IgD-negative memory B cell (primary cell): ENCODE results near the gene SLC28A3. TPM values are rescaled to one million over a fixed set of nuclear protein-coding genes. Genes with fewer than 3 reads are reported as not detected.

Source experiments
- H3K27ac Mint-ChIP-seq, 3 donors: one replicate each; pipeline ENCODE4 v1.8.0; 2020 to 2022; ENCODE audit warnings: mild to moderate bottlenecking in 3 of 3, mixed read lengths in 3 of 3, moderate library complexity in 1 of 3
- H3K27me3 Mint-ChIP-seq: one replicate; pipeline ENCODE4 v1.8.0; 2021; ENCODE audit warnings: mixed read lengths
- H3K36me3 Mint-ChIP-seq: one replicate; pipeline ENCODE4 v1.8.0; 2020; ENCODE audit warnings: mild to moderate bottlenecking, mixed read lengths
- H3K4me1 Mint-ChIP-seq, 3 donors: one replicate each; pipeline ENCODE4 v1.8.0; 2020 to 2022; ENCODE audit warnings: mixed read lengths in 3 of 3, mild to moderate bottlenecking in 1 of 3
- H3K4me3 Mint-ChIP-seq, 4 donors: one replicate each; pipeline ENCODE4 v1.8.0; 2020 to 2022; ENCODE audit warnings: mild to moderate bottlenecking in 4 of 4, mixed read lengths in 4 of 4, moderate library complexity in 3 of 4
- H3K9me3 Mint-ChIP-seq, 3 donors: one replicate each; pipeline ENCODE4 v1.8.0; 2020 to 2021; ENCODE audit warnings: mixed read lengths in 3 of 3, mild to moderate bottlenecking in 1 of 3
- polyA plus RNA-seq: library from polyadenylated mRNA; unstranded; fragments of 300-500 nt; fragmentation: Illumina TruSeq; gene quantifications from one replicate; pipeline ENCODE4 v1.2.3, GENCODE V29; 2021

The SLC28A3 gene
- polyA plus RNA-seq, 1 donor from 2014 or later: not detected

DNA sequence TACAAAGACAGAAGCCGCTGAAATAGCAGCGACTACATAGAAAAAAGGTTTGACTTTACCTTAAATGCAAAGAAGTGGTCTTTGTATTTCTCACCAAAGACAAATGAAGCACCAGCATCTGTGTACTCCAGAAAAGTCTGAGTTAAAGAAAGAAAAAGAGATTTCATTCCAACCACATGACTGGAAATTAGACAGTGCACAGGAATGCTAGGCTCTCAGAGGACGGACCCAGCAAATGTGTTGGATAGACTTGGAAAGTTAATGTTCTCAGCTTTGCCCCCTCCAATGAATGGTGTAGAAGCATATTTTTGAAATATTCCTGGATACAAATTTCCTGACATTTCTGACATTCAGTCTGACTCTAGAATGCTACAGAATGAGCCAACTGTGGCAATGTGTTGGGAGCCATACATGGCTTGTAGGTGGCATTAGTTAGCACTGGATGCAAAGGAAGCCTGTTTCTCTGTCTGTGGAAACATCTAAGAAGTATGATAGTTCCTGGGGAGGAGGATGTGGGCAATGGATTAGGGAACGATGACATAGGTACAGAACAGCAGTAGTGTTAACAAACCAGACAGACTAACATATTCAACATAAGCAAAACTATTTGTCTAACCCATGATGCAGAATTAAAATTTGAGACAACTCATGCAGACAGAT lies 43.3 kb downstream of the SLC28A3 start:
- Mint-ChIP-seq H3K27ac (no peak overlapping the region), H3K4me1 (peaks cover 18 to 25% (median 22%) of the 10 kb centered on the region in 3 donors)

DNA sequence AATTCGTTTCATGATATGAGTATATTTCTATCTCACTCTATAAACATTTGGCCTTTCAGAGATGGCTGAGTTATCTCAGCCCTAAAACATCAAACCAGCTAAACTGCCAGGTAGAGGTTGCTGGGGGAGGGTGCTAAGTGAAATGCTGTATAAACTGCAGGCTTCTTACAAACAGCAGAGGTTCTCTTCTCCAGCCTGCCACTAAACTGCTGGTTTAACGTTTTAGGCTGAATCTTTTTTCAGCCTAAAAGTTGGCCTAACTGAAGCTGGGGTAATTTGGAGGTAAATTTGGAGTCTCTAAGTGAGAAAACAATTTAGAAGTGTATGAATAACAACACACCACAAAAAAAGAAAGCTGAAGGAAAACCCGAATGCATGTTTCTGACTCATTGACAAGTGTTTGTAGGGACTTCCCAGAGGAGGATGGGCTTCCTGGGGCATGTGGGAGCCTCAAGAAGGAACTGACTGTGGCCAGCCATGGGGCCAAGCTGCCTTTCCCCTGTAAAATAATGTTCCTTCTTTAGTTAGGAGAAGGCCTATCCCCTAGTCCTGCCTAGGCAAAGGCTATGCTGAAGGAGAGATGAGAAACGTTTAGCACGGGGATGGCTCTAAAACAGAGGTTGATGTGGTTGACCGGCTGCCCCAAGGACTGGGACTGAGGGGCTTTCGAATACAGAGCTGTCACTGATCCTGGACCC lies 44.3 kb downstream of the SLC28A3 start:
- Mint-ChIP-seq H3K4me3 (peak overlapping the region in 1 of 4 donors; percentile 55), H3K36me3 (peaks cover 2% of the 10 kb centered on the region), H3K4me1 (peaks cover 18 to 25% (median 22%) of the 10 kb centered on the region in 3 donors), H3K9me3 (no peaks in the 10 kb centered on the region), H3K27ac (peak overlapping the region in 1 of 3 donors; percentile 25), H3K27me3 (no peaks in the 10 kb centered on the region)

More for the DNA sequence above, 43.3 kb downstream of the SLC28A3 start:
- H3K27me3 Mint-ChIP-seq: no peaks in the 10 kb centered on the region
- no peak overlapping the region for H3K4me3 Mint-ChIP-seq
- peaks cover 2% of the 10 kb centered on the region for H3K36me3 Mint-ChIP-seq
- H3K9me3 Mint-ChIP-seq: no peaks in the 10 kb centered on the region

DNA sequence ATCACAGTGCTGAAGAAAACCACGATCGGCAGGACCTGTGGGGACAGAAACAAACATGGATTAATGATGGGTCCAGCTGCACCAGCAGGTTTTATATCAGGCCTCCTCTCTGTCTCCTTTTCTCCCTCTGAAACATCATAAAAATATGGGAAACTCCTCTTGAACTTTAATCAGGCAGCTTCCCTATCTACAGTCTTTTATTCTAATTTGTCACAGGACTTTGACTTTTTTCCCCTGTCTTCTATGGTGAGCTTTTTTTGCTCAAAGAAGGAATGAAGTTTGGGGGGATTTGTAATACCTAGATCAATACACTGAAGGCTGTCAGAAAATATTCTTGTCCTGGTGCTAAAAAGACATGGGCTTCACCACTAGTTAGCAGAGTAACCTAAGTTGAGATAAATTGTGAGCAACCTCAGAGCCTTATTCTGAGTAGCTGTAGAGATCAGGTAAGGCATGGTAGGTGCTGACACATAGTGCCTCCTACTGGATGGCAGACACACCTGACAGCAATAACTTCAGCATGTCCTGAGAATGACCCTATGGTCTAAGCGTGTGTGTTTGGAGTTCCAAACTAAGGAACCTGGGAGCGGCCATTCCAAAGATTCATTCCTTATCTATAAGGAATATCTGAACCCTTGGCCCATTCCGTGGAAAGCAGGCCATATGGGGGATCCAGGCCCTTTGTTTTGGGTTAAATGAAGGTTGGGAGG lies 46.2 kb downstream of the SLC28A3 start:
- H3K9me3 Mint-ChIP-seq: no peaks in the 10 kb centered on the region
- H3K27ac Mint-ChIP-seq: no peak overlapping the region
- peaks cover 2% of the 10 kb centered on the region for H3K36me3 Mint-ChIP-seq
- no peaks in the 10 kb centered on the region for H3K27me3 Mint-ChIP-seq
- peaks cover 18 to 26% (median 22%) of the 10 kb centered on the region in 3 donors for H3K4me1 Mint-ChIP-seq
- H3K4me3 Mint-ChIP-seq: no peak overlapping the region

DNA sequence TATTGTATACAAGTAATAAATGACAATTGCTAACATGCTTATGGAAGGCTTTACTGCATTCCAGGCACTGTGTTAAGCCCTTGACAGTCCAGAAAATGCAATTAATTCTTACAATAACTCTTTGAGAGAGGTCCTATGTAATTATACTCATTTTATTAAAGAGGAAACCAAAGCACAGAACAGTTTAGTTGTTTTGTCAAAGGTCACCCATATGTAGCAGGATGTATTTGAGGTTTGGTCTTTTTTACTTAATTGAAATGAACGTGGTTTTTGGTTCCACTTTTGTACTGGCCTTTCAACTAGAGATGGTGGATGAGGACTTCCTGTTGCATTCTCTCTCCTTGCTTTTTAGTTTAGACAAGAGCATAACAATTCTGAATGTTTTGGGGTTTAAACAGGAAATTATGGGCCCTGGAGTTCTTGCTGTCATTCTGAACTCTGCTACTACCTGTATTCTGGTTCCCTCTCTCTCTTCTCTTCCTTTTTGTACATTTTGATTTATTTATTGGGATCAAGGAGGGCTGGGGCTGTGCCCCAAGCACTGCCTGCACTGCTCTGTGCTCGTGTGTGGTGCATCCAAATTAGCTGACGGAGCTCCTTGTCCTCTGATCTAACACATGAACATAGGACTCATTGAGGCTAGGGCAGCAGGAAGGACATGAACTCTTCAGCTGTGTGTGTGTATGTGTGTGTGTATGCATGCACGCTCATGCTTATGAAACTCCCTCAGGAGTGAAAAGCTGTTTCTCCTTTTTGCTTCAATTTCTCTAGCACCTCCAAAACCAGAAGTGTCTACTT lies 47.4 kb downstream of the SLC28A3 start:
- Mint-ChIP-seq H3K4me3 (peak overlapping the region in 3 of 4 donors; percentile 8 to 91 (median 72)), H3K27me3 (no peaks in the 10 kb centered on the region), H3K27ac (peak overlapping the region in 2 of 3 donors; percentile 20 to 85), H3K9me3 (no peaks in the 10 kb centered on the region), H3K36me3 (peaks cover 2% of the 10 kb centered on the region), H3K4me1 (peaks cover 18 to 26% (median 22%) of the 10 kb centered on the region in 3 donors)

DNA sequence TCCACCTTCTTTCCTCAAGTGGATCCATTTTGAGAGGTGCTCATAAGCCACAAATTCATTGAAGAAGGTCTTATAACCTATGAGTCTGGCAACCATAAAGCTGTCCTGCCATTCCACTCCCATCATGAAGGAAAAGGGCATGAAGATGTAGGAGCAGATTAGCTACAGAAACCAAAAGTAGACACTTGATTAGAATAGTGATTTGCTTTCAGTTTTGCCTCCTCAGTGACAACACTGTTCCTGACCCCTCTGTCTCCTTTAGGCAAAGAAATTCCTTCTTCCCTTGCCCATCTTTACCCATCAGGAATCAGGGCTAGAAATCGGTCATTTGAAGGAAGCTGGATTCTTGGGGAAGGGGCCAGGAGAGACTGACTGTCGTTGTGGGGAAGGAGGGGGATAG lies 55.2 kb downstream of the SLC28A3 start:
- no peak overlapping the region for H3K4me3 Mint-ChIP-seq
- peaks cover 0 to 10% (median 7%) of the 10 kb centered on the region in 3 donors for H3K4me1 Mint-ChIP-seq
- H3K36me3 Mint-ChIP-seq: peaks cover 2% of the 10 kb centered on the region
- no peaks in the 10 kb centered on the region for H3K27me3 Mint-ChIP-seq
- H3K9me3 Mint-ChIP-seq: no peaks in the 10 kb centered on the region
- no peak overlapping the region for H3K27ac Mint-ChIP-seq

DNA sequence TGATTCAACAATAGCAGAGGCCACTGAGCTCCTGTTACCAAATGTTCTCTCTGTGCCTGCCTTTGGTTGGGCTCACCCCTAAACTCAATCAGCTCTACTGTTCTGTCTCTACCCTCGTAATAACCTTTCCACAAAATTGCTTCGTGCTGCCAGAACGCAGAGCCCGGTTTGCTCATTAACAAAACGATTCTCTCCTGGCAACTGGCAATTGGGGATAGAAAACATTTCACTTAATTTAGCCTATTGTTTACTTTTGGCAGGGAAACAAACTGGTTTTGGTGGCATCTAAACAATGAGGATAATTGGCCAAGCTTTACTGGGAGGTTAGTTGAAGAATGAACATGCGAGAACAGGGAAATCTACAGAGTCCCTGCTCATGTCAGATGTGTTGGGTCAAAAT lies 56.6 kb downstream of the SLC28A3 start:
- H3K4me3 Mint-ChIP-seq: no peak overlapping the region
- H3K27ac Mint-ChIP-seq: no peak overlapping the region
- peaks cover 2% of the 10 kb centered on the region for H3K36me3 Mint-ChIP-seq
- no peaks in the 10 kb centered on the region for H3K27me3 Mint-ChIP-seq
- peaks cover 0 to 10% (median 5%) of the 10 kb centered on the region in 3 donors for H3K4me1 Mint-ChIP-seq
- H3K9me3 Mint-ChIP-seq: no peaks in the 10 kb centered on the region

DNA sequence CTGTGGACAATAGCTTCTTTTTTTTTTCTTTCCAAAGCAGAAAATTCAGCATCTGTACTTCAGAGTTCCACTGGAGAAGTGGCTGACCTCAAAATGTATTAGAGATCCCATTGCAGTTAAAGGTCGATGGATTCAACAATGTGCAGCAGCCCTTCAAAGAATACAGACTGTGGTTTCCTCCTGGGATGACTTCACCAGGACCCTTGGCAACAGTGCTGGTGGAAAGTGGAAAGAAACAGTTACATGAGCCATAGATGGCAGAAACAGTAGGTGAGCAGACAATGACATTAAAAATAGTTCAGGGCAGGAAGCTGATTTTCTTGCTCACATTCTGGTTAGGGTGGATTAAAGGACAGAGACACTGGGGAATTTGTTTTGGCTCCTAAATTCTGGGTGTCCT lies 62.4 kb downstream of the SLC28A3 start:
- Mint-ChIP-seq H3K27ac (no peak overlapping the region), H3K4me3 (no peak overlapping the region), H3K4me1 (no peaks in the 10 kb centered on the region), H3K27me3 (peaks cover 16% of the 10 kb centered on the region), H3K36me3 (no peaks in the 10 kb centered on the region), H3K9me3 (no peaks in the 10 kb centered on the region)

DNA sequence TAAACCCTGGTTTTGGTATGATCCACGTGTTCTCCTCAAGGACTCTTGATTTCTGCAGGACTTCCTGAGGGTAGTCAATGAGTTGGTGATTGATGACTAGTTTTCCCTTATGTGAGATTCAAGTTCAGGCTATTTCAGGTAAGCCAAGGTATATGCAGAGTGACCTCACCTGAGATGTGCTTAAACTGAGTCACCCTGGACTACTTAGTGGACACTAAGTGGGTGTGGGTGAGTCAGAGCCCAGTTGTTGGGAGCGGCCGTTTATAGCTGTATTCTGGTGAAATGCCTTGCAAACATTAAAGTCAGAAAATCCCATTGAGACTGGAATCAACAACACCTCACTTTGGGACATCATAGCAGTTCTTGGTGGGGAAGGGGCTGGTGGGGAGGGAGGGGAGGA lies 62.9 kb downstream of the SLC28A3 start:
- Mint-ChIP-seq H3K9me3 (no peaks in the 10 kb centered on the region), H3K4me1 (no peaks in the 10 kb centered on the region)

DNA sequence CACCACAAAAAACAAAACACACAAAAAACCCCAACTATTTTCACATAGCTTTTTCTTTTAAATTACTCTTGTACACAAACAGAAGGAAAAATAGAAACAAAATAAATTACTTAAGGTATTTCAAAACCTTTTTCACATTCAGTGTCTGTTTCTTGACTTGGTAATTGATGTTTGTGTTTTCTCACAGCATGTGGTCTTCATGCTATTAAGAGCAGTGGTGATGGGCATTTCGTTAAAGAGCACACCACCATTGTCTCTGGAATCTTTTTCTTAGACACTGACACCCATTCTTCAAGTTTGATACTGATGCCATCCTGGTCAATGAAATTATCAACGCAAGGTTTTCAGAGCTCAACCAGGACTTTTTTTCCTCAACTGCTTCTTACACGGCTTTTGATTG lies 63.8 kb downstream of the SLC28A3 start:
- Mint-ChIP-seq H3K27me3 (peaks cover 22% of the 10 kb centered on the region), H3K36me3 (no peaks in the 10 kb centered on the region), H3K27ac (no peak overlapping the region), H3K4me3 (no peak overlapping the region), H3K9me3 (no peaks in the 10 kb centered on the region), H3K4me1 (peaks cover 0 to 3% (median 0%) of the 10 kb centered on the region in 3 donors)

More for the DNA sequence above, 62.9 kb downstream of the SLC28A3 start:
- H3K27ac Mint-ChIP-seq: no peak overlapping the region
- H3K36me3 Mint-ChIP-seq: no peaks in the 10 kb centered on the region
- H3K27me3 Mint-ChIP-seq: peaks cover 19% of the 10 kb centered on the region
- no peak overlapping the region for H3K4me3 Mint-ChIP-seq

DNA sequence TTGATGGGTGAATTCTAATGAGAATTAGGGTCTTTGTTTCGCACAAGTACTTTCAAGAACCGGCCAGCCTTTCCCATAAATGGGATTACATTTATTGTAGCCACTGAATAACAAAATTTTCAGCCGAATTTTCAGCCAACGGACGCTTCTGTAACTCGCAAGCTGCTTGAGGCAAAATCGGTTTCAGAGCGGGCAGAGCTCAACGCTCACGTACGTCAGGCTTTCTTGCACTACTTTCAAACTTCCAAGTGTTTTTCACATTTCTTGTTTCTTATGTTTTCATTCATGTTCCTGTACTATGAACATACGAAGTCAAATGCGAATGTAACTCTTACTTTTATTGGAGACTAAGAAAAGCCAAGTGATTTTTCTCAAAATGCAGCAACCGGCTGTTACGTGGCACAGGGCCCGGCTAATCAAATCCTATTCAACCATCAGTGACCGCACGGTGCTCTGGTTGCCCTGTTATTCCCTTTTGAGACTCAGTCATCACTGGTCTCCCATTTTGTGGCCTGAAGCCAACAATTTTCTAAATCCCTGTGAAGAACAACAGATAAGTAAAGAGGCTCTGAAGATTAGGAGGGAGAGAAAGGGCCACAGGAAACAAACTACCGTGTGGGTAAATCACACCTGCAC lies 68.5 kb downstream of the SLC28A3 start:
- H3K9me3 Mint-ChIP-seq: no peaks in the 10 kb centered on the region
- peak overlapping the region; percentile 58 to 73 (median 60) for H3K27ac Mint-ChIP-seq
- peaks cover 19% of the 10 kb centered on the region for H3K27me3 Mint-ChIP-seq
- H3K4me1 Mint-ChIP-seq: peaks cover 6 to 14% (median 9%) of the 10 kb centered on the region in 3 donors
- no peaks in the 10 kb centered on the region for H3K36me3 Mint-ChIP-seq
- H3K4me3 Mint-ChIP-seq: peak overlapping the region in 2 of 4 donors; percentile 49 to 89

DNA sequence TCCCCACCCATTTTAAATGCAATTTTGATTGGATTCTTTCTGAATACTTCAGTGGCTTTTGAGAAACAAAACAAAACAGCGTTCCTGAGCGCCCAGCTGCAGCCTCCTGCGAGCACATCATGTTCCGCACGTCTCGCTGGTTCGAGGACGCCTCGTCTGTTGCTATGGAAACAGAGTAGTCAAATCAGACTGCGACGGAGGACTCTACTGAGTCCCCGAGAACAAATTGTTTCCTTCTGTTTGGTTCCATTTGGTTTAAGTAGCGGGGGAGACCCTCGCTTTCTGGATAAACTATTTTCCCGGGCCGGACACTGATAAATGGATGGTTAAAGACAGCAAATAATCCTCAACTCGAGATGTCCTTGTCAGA lies 69.0 kb downstream of the SLC28A3 start:
- Mint-ChIP-seq H3K4me1 (peaks cover 6 to 14% (median 9%) of the 10 kb centered on the region in 3 donors), H3K27me3 (peaks cover 19% of the 10 kb centered on the region), H3K27ac (peak overlapping the region; percentile 58 to 73 (median 60)), H3K36me3 (no peaks in the 10 kb centered on the region), H3K4me3 (peak overlapping the region; percentile 49 to 89 (median 67)), H3K9me3 (no peaks in the 10 kb centered on the region)

DNA sequence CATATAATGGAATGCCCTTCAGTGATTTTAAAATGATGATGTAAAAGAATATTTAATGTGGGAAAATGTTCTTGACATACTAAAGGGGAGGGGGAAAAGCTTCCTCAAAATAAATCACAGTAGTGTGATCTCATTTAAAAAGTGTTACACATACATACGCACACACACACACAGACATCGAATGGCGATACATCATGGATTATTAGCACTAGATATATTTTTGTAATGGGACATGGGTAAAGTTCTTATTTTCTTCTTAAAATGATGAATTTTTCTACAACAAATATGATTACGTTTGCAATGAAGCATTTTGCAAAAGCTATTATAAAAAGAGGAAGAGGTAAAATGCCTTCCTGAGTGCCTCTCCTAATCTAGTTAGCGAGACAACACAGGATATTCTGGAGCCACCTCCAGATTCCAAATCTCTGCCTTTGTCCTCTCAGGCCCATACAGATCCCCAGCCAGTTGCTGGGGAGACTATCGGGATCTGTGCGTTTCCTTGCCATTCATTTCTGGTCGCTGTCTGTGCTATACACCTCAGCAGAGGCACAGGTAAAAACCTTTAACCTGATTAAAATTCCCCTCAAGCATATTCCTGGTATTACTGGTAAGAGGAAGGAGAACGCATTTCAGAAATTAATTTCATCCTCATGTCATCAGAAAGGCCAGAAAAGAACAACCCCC lies 69.6 kb downstream of the SLC28A3 start:
- Mint-ChIP-seq H3K4me3 (peak overlapping the region; percentile 49 to 89 (median 67)), H3K27ac (peak overlapping the region; percentile 58 to 73 (median 60)), H3K27me3 (peaks cover 20% of the 10 kb centered on the region), H3K36me3 (no peaks in the 10 kb centered on the region), H3K9me3 (no peaks in the 10 kb centered on the region), H3K4me1 (peaks cover 9 to 19% (median 9%) of the 10 kb centered on the region in 3 donors)

DNA sequence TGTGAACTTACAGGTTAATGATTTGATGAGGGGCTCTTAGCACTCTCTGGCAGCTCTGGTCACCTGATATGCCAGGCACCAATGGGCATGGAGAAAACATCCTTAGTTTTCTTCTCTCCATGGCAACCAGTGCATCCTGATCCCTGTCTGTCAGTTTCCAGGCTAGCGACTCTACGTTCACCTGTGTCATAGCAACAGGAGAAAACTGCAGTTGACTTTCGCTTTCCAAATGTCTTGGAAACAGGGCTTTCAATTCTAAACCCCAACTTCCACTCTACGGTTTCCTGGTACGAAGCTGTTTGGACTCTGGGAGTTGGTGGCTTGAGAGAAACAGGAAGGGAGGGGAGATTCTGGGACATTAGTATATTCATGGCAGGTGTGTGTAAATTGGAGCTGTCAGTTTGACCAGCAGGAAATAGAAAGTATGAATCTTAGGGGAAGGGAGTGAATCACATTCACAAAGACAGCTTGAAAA lies 74.4 kb downstream of the SLC28A3 start:
- no peaks in the 10 kb centered on the region for H3K36me3 Mint-ChIP-seq
- peak overlapping the region in 1 of 4 donors; percentile 54 for H3K4me3 Mint-ChIP-seq
- H3K9me3 Mint-ChIP-seq: no peaks in the 10 kb centered on the region
- H3K27me3 Mint-ChIP-seq: peaks cover 10% of the 10 kb centered on the region
- H3K4me1 Mint-ChIP-seq: peaks cover 3 to 12% (median 3%) of the 10 kb centered on the region in 3 donors
- no peak overlapping the region for H3K27ac Mint-ChIP-seq
